HEK293T (cell line): ENCODE measurements around the gene CORO2B.

ENCODE experiments used
- FOXK2 ChIP-seq: fragments of 450-650 bp; IDR thresholded peaks from 2 replicates; pipeline ENCODE4 v1.6.1; 2016; ENCODE audit warnings: mild to moderate bottlenecking
- FOXM1 ChIP-seq: fragments of 450-650 bp; IDR thresholded peaks from 2 replicates; pipeline ENCODE4 v1.6.1; 2017; ENCODE audit warnings: mild to moderate bottlenecking, borderline replicate concordance
- HDGF ChIP-seq: fragments of 450-650 bp; IDR thresholded peaks from 2 replicates; pipeline ENCODE4 v1.6.1; 2017; ENCODE audit warnings: antibody characterized with exemption, borderline replicate concordance
- TARDBP ChIP-seq: fragments of 450-650 bp; IDR thresholded peaks from 2 replicates; pipeline ENCODE4 v1.6.1; 2016

GRCh38 chr15:68667800-68668625, 89.2 kb downstream of the CORO2B start:
- TF ChIP-seq TARDBP = no peak
- no peak for TF ChIP-seq FOXM1
- no peak for TF ChIP-seq FOXK2
- TF ChIP-seq HDGF = no peak
